DMS 273 (cell line): Measurements from ENCODE around the gene ZFYVE26.
"Not testable (repeated sequence)": the region's sequence is repeated elsewhere in the genome, so short reads cannot be mapped to it uniquely, and the experiment has no call there.

ENCODE experiments used
- DNase-seq: peaks from one replicate; lab custom pipeline; 2025; ENCODE audit not compliant: unreplicated experiment; lab: John Stamatoyannopoulos, UW

Gene ZFYVE26

DNA sequence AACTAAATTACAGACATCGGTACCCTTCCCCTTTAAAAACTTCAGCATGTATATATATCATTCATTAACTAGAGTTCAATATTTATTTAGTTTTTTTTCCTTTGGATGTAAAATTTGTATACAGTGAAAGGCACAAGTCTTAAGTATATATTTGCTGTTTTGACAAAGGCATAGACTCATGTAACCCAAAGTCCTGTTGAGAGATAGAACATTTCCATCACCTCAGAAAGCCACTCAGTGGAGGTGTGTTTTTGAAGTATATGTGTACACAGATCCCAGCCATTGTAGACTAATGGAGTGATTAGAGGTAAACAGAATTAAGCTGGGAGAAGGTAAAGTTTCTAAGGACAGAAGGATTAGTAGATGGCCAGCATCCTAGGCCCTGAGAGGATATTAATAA, 99.3 kb downstream of the ZFYVE26 start:
- DNase-seq: no peak

DNA sequence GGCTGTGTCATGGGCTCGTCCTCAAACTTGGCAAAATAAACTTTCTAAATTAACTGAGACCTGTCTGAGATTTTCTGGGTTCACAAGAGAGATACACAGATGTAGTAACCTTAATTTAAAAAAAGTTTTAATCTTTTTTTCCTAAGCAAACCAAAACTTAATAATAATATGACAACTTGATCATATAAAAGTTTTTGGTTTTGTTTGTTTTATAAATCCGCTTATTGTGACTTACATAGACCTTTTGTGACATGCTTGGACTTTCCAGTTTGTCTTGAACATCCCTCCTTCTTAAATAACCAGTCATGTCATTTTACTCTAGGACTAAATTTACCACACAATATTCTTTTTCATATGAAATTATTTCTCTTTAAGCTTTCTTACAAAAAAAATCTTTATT, 106.2 kb downstream of the ZFYVE26 start:
- peak; percentile 49 for DNase-seq

DNA sequence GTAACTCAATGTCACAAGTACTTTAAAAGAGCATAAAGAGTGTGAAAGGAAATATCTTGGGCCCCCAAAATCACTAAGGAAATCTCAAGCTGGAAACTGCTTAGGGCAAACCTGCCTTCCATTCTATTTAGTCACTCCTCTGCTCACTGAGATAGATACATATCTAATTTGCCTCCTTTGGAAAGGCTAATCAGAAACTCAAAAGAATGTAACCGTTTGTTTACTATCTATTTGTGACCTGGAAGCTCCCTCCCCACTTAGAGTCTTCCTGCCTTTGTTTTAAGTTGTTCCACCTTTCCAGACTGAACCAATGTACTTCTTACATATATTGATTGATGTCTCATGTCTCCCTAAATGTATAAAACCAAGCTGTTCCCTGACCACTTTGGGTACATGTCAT, 106.6 kb downstream of the ZFYVE26 start:
- DNase-seq: not testable (repeated sequence)

DNA sequence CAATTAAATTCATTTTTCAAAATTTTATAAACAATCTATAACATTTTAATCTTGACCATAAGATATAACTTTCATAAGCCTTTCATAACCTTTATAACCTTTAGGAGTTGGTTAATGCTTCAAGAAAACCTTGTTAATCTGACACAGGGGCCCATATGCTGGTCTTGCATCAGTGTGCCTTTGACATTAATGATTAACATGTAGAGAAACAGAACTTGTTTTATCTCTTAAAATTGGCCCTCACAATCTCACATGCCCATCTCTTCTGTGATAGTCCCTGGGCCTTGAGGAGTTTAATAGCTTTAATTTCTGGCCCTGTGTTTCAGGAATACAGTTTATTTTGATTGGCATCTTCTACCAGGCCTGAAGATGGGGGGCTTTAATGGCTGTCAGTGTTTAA, 107.0 kb downstream of the ZFYVE26 start:
- DNase-seq: not testable (repeated sequence)

DNA sequence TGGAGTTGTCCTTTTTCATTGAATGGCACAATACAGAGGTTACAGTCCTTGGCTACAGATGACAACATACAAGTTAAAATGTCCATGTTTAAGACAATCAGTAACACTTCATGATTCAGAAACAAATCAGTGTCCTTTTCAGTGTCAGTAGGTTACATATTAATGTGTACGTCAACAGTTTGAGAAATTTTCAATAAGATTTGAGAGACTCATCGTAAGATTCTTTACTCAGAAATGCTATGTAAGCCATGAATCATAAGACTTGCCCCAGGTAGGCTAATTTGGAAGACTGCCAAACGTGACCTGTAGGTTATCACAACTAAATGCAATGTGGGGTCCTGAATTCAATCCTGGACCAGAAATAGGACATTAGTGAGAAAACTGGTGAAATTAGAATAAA, 111.2 kb downstream of the ZFYVE26 start:
- no peak for DNase-seq

DNA sequence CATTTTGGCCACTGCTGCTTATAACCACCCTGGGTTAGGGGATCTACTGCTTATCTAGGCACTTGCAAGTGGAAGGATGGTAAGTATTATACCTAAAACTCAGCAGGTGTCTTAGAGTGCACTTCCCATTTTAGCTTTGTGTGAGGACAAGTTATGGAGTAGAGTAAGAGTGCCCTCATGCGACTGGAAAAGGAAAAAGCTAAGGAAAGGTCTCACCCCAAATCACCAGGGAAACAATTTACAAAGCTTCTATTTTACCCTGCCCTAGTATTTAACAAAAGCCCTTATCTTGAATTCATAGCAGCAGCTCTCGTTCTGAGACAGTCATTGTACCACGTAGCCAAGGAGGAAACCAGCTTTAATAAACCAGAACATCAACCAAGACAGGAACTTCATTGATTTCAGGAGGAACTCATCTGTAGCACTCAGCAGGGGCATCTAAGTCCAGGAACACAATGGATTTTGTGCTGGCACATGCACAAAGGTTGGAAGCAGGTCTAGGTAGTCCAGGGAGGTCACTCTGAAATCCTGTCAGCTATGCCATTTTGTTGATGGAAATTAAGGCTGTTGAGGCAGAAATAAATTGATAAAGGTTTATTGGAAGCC, 111.8 kb downstream of the ZFYVE26 start:
- DNase-seq: peak; percentile 80

DNA sequence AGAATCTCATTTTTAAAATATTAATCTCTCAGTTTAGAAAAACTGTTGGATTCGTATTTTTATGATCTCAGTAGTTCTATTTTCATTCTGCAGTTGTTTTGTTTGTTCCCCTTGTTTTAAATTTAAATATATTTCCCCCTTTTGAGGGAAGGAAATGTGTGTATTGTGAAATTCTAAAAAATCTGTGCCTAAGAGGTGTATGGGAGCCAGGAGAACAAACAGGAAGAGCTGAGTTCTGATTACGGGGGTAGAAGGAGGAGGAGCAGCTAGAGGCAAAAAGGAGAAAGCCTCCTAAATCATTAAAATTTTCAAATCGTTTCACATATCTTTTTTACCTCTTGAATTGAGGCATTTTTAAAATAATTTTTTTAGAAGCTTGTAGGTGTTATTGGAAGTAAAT, 112.4 kb downstream of the ZFYVE26 start:
- no peak for DNase-seq

DNA sequence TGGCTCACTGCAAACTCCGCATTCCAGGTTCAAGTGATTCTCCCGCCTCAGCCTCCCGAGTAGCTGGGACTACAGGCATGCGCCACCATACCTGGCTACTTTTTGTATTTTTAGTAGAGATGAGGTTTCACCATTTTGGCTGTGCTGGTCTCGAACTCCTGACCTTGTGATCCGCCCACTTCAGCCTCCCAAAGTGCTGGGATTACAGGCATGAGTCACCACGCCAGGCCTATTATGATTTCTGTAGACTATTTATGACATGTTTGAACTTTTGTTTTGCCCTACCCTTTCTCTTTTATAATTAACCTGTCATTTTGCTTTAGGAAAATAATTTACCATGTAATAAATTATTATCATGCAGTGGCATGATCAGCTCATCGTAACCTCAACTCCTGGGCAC, 114.9 kb downstream of the ZFYVE26 start, which contains the start of gene RDH12:
RDH12 (plus strand) TSS at position 395 of the 400 bp plus-strand sequence. CDS start 20,757 bp downstream, outside the sequence.
- not testable (repeated sequence) for DNase-seq

DNA sequence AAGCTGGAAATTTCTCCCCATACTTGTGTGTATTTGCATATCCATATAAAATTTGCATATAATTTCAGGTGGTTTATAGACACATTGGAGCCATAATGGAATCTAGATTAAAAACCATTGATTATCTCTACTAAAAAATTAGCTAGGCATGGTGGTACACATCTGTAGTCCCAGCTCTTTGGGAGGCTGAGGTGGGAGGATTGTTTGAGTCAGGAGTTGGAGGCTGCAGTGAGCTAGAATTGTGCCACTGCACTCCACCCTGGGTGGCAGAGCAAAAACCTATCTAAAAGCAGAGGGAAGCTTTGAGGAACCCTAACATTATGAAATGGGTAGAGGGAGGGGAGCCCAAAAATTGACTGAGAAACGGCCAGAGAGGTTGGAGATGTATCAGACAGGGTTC, 118.2 kb downstream of the ZFYVE26 start:
- no peak for DNase-seq

DNA sequence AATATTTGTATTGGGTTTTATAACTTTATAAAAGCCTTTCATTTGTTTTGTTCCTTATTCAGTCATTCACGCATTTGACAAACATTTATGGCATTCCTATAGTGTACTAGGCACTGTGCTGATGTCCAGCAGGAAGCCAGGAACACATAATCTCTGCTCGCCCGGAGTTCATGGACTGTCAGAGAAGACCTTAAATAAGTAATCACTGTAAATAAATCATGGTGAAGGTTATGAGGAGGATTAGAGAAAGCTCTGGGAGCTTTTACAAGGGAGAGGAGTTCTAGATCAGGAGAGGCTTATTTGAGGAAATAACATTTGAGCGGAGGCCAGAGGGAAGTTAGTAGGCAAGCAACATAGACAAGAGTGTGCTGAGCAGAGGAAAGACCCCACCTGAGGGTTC, 119.4 kb downstream of the ZFYVE26 start:
- no peak for DNase-seq
